GM21529 (cell line): Measurements from ENCODE around the gene SLC1A6.
"Not testable (repeated sequence)": the region's sequence is repeated elsewhere in the genome, so short reads cannot be mapped to it uniquely, and the experiment has no call there.

Source experiments
- ATAC-seq: cut with Tn5 transposase; IDR thresholded peaks from one replicate; pipeline ENCODE4 v1.9.1; 2021; ENCODE audit not compliant: unreplicated experiment

The SLC1A6 gene

GRCh38 chr19:14959263-14959662 is 20.4 kb downstream of the SLC1A6 start:
- ATAC-seq = no peak

- ATAC-seq = no peak
These were observed 22.2 kb downstream of the SLC1A6 start for GRCh38 chr19:14957464-14957863.

GRCh38 chr19:14954071-14954655 is 25.5 kb downstream of the SLC1A6 start:
- no peak for ATAC-seq

DNA sequence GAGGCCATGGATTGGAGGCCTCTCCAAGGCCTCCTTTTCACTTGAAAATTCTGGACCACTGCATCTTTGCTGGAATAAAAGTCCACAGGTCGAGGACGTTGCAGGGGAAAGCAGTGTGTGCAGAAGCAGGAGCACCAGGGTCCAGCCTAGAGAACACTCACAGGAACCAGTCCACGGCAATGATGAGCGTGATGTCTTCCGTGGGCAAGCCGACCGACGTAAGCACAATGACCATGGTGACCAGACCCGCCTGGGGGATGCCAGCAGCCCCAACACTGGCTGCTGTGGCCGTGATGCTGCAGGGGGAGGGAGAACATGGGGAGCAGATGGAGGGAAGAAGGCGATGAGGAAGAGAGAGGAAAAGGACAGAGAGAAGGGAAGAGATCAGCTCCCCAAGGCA is 26.9 kb downstream of the SLC1A6 start:
- no peak for ATAC-seq

DNA sequence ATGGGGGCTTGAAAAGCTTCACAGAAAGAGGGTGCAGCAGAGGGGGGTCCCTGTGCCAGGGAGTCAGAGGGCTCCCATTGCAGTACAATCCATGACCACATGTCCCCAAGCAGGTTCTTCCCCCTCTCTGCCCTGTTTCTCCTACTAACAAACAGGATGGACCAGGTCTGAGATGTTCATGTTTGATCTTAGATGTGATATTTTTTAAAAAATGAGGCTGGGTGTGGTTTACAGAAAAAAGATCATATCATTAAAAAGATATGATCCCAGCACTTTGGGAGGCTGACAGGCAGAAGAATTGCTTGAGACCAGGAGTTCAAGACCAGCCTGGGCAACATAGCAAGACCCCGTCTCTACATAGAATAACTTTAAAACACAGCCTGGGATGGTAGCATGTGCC is 29.2 kb downstream of the SLC1A6 start:
- ATAC-seq = no peak

DNA sequence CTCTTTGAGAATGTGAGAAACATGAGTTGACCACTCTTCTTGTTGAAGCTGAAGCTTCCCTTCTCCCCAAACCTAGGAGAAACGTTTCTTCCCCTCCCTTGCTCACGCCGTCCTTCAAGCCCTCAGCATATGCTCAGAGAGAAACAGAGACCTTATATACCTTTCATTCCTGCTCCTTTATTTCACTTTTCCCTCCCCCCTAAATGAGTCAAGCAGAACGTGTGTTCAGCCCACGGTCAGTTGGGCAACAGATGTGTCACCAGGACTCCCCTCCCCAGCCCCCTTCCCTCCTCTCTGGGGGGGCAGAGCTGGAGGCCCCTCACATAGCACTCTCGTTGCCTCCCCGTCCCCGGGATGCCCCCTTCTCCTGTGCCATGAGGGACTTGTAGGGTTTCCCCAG is 29.8 kb downstream of the SLC1A6 start:
- ATAC-seq = no peak

DNA sequence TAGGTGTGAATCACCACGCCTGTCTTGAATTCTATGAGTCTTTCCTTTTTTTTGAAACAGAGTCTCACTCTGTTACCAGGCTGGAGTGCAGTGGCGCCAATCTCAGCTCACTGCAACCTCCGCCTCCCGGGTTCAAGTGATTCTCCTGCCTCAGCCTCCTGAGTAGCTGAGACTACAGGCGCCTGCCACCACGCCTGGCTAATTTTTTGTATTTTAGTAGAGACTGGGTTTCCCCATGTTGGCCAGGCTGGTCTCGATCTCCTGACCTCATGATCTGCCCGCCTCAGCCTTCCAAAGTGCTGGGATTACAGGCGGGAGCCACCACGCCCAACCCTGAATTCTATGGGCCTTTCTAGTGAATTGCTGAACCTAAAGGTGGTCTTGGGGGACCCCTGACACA is 30.3 kb downstream of the SLC1A6 start:
- ATAC-seq = not testable (repeated sequence)

DNA sequence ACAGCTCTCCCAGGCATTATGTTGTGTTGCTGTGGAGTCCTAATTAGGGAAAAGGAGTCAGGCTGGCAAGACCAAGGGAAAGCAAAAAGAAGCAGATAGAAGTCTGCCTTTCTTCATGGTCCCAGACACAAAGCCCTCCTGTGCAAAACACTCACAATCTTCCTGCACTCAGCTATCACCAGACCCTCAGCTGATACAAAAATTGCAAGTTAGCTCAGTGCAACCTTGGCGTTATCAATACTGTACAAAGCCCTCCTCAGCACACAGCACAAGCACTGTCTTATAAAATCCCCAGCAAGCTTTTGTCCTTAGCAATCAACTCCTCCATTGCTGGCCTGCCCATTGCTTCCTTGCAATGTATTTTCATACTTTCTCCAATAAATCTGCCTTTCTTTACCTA is 35.2 kb downstream of the SLC1A6 start:
- ATAC-seq = no peak

- no peak for ATAC-seq
These were observed 36.1 kb downstream of the SLC1A6 start for GRCh38 chr19:14943601-14944000.

DNA sequence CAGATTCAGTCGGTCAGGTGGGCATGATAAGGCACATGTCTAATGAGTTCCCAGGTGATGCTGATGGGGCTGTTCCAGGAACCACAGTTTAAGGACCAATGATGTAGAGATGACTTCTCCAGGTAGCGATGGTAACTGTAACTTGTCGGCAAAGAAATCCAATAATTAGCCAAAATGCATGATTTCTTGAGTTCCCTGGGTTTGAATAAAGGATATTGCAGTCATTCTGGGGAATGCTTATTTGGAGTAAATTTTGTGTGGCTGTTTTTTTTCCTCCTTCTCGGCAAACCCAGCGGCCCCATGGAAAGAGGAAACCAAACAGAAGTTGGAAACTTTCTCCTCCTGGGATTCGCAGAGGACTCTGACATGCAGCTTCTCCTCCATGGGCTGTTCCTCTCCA is 38.5 kb downstream of the SLC1A6 start, which contains the start of gene OR7C2:
Gene OR7C2 (plus strand): TSS at position 301 of the 400 bp plus-strand sequence. CDS start 0 bp downstream, at position 301.
- ATAC-seq = no peak

- ATAC-seq = no peak
These were observed 39.4 kb downstream of the SLC1A6 start for GRCh38 chr19:14940266-14940665.

- no peak for ATAC-seq
These were observed 46.2 kb downstream of the SLC1A6 start for GRCh38 chr19:14933506-14933905.

- ATAC-seq = no peak
These were observed 62.8 kb downstream of the SLC1A6 start for GRCh38 chr19:14916848-14917247.

GRCh38 chr19:14915116-14915515 is 64.5 kb downstream of the SLC1A6 start:
- ATAC-seq = no peak

GRCh38 chr19:14906711-14907110 is 73.0 kb downstream of the SLC1A6 start:
- no peak for ATAC-seq

GRCh38 chr19:14901675-14902260 is 77.9 kb downstream of the SLC1A6 start:
- ATAC-seq = no peak
